ENCODE data around the gene GKAP1.

GKAP1 gene

GRCh38 chr9:83724436-83724835, 93.1 kb downstream of the GKAP1 start:
- TF ChIP-seq ZFP30 (CRISPR knock-in tag; IDR thresholded peaks at IDR 0.05) (no peak), CREB5 (CRISPR knock-in tag; IDR thresholded peaks at IDR 0.05; ENCODE audit: low read depth) (no peak), TOX (CRISPR knock-in tag; IDR thresholded peaks at IDR 0.05; ENCODE audit: borderline replicate concordance) (no peak), POU6F1 (CRISPR knock-in tag; IDR thresholded peaks at IDR 0.05; ENCODE audit: borderline replicate concordance, low read depth) (no peak), OSR1 (CRISPR knock-in tag; IDR thresholded peaks at IDR 0.05) (no peak)
- no peak for ATAC-seq

GRCh38 chr9:83722726-83723495, 94.7 kb downstream of the GKAP1 start:
- no peak for TF ChIP-seq GLIS3 (CRISPR knock-in tag; IDR thresholded peaks at IDR 0.05)
- TF ChIP-seq OSR1 (CRISPR knock-in tag; IDR thresholded peaks at IDR 0.05): no peak
- no peak for TF ChIP-seq PPARA (CRISPR knock-in tag; IDR thresholded peaks at IDR 0.05; ENCODE audit: borderline replicate concordance)
- no peak for TF ChIP-seq RARB (CRISPR knock-in tag; IDR thresholded peaks at IDR 0.05)
- no peak for ATAC-seq

- ATAC-seq: no peak
- TF ChIP-seq ARNTL (CRISPR knock-in tag; IDR thresholded peaks at IDR 0.05; ENCODE audit: borderline replicate concordance, low read depth) (no peak), CSRNP3 (CRISPR knock-in tag; IDR thresholded peaks at IDR 0.05) (no peak), BACH2 (CRISPR knock-in tag; IDR thresholded peaks at IDR 0.05; ENCODE audit: borderline replicate concordance) (no peak)
Measured at GRCh38 chr9:83721509-83721908, 96.1 kb downstream of the GKAP1 start.

GRCh38 chr9:83715794-83716193, 101.8 kb downstream of the GKAP1 start:
- no peak for ATAC-seq
- TF ChIP-seq GLIS3 (CRISPR knock-in tag; IDR thresholded peaks at IDR 0.05): no peak
- TF ChIP-seq ZNF70 (CRISPR knock-in tag; IDR thresholded peaks at IDR 0.05): no peak
- no peak for TF ChIP-seq ZNF565 (CRISPR knock-in tag; conservative IDR thresholded peaks at IDR 0.05; ENCODE audit: low read depth)
- no peak for TF ChIP-seq ZC3H10 (CRISPR knock-in tag; IDR thresholded peaks at IDR 0.05)
- TF ChIP-seq ISL1 (CRISPR knock-in tag; IDR thresholded peaks at IDR 0.05): no peak
- no peak for TF ChIP-seq TOX (CRISPR knock-in tag; IDR thresholded peaks at IDR 0.05; ENCODE audit: borderline replicate concordance)
- no peak for TF ChIP-seq ESRRG (CRISPR knock-in tag; IDR thresholded peaks at IDR 0.05)
- TF ChIP-seq TSHZ2 (CRISPR knock-in tag; IDR thresholded peaks at IDR 0.05): no peak
- TF ChIP-seq ZFP30 (CRISPR knock-in tag; IDR thresholded peaks at IDR 0.05): no peak
- no peak for TF ChIP-seq PATZ1 (CRISPR knock-in tag; IDR thresholded peaks at IDR 0.05; ENCODE audit: borderline replicate concordance)
- no peak for TF ChIP-seq RARB (CRISPR knock-in tag; IDR thresholded peaks at IDR 0.05)
- TF ChIP-seq ZNF8 (CRISPR knock-in tag; IDR thresholded peaks at IDR 0.05): no peak
- no peak for TF ChIP-seq SNAI2 (CRISPR knock-in tag; IDR thresholded peaks at IDR 0.05)
- no peak for TF ChIP-seq CSRNP3 (CRISPR knock-in tag; IDR thresholded peaks at IDR 0.05)
- no peak for TF ChIP-seq ZFP3 (CRISPR knock-in tag; IDR thresholded peaks at IDR 0.05)
- no peak for TF ChIP-seq POU6F1 (CRISPR knock-in tag; IDR thresholded peaks at IDR 0.05; ENCODE audit: borderline replicate concordance, low read depth)

All from SK-N-SH treated with all-trans-retinoic acid at 6 μM for 48 hours (cell line).